AG09319 (cell line): ENCODE data around the gene ARMCX4.
"Not testable (repeated sequence)": the region's sequence is repeated elsewhere in the genome, so short reads cannot be mapped to it uniquely, and the experiment has no call there.

Source experiments
- DNase-seq: peaks from one replicate; pipeline ENCODE4 v3.0.0-alpha.2; 2010; ENCODE audit warnings: low read depth; ENCODE audit errors: extremely low read depth
- TF ChIP-seq, protein P1 (sequence below): IDR thresholded peaks from 2 replicates; pipeline ENCODE4 v1.5.1; 2011; ENCODE audit warnings: low read depth, mild to moderate bottlenecking, inconsistent platforms, low read length, moderate library complexity

The ARMCX4 gene

DNA sequence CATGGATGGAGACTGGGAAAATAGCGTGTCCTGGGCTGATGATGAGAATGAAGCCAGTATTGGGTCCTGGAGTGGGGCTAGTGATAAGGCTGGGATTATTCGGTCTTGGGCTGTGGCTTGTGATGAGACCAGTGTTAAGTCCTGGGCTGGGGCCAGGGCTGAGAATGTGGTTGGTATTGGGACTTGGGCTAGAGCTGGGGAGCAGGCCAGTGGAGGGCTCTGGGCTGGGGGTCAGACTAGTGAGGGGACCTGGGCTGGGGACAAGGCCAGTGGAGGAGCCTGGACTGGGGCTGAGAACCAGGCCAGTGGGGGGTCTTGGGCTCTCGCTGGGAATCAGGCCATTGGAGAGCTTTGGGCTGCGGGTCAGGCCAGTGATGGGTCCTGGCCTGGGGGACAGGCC is 6.7 kb downstream of the ARMCX4 start:
- DNase-seq = no peak
- TF ChIP-seq, protein P1, sequence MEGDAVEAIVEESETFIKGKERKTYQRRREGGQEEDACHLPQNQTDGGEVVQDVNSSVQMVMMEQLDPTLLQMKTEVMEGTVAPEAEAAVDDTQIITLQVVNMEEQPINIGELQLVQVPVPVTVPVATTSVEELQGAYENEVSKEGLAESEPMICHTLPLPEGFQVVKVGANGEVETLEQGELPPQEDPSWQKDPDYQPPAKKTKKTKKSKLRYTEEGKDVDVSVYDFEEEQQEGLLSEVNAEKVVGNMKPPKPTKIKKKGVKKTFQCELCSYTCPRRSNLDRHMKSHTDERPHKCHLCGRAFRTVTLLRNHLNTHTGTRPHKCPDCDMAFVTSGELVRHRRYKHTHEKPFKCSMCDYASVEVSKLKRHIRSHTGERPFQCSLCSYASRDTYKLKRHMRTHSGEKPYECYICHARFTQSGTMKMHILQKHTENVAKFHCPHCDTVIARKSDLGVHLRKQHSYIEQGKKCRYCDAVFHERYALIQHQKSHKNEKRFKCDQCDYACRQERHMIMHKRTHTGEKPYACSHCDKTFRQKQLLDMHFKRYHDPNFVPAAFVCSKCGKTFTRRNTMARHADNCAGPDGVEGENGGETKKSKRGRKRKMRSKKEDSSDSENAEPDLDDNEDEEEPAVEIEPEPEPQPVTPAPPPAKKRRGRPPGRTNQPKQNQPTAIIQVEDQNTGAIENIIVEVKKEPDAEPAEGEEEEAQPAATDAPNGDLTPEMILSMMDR = no peak

- TF ChIP-seq, protein P1 = no peak
- no peak for DNase-seq
These were observed 8.0 kb downstream of the ARMCX4 start for GRCh38 chrX:101493225-101493624.

DNA sequence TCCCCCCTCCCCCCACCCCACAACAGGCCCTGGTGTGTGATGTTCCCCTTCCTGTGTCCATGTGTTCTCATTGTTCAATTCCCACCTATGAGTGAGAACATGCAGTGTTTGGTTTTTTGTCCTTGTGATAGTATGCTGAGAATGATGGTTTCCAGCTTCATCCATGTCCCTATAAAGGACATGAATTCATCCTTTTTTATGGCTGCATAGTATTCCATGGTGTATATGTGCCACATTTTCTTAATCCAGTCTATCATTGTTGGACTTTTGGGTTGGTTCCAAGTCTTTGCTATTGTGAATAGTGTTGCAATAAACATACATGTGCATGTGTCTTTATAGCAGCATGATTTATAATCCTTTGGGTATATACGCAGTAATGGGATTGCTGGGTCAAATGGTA is 17.7 kb downstream of the ARMCX4 start:
- DNase-seq = not testable (repeated sequence)

- no peak for DNase-seq
- TF ChIP-seq, protein P1 = no peak
These were observed 22.1 kb downstream of the ARMCX4 start for GRCh38 chrX:101507372-101507771.

DNA sequence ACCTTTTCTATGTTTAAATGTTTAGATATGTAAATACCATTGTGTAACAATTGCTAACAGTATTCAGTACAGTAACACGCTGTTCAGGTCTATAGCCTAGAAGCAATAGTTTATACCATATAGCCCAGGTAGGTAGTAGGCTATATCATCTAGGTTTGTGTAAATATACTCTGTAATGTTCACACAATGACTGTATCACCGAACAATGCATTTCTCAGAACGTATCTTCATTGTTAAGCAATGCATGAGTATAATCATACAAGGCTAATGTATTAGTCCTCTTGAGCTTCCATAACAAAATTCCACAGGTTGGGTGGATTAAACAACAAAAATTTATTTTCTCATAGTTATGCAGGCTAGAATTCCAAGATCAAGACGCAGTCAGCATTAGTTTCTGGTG is 22.7 kb downstream of the ARMCX4 start:
- TF ChIP-seq, protein P1 = no peak
- DNase-seq = no peak

- DNase-seq = no peak
- TF ChIP-seq, protein P1 = no peak
These were observed 45.7 kb downstream of the ARMCX4 start for GRCh38 chrX:101530944-101531343.
